Activated T-helper 1 cell treated with Interleukin-2 at 50 U/mL for 16 hours (primary cell): Measurements from ENCODE around the gene TFEC.

Source experiments
- DNase-seq: peaks from one replicate; pipeline ENCODE4 v3.0.0-alpha.2; 2020; ENCODE audit warnings: low read depth

TFEC gene

DNA sequence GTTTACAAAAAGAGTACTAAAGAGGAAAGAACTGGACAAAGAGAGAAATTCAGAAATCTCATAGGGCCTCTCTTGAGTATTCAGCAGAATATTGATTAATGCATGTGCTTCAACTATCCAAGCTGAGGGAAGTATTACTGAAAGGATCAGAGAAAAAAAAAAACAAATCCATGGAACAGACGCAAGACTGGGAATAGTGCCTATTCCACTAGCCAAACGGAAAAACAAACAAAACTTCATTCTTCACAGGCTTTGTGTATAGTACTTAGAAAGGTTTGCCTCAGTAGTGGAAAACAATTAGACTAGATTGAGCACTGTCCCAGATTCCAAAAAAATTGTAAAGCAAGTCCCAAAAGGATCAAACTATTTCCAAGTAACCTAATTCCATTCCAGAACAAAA lies 106.2 kb downstream of the TFEC start:
- DNase-seq: no peak

DNA sequence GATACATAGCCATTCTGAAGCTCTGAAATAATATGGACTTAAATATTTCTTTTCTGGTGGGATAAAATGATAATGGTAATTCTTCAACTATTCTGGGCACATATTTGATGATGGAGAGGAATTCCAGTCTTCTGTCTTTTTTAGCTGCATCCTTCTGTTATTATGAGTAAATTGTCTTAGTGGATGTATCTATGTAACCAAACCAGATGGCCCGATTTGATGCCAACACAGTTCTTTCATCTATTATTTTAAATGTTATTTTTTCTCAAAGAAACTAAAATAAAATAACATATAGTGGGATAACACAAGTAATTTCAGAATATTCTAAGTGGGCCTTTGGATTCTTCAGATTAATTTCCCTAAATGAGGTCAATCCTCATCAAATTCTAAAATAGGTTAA lies 110.2 kb downstream of the TFEC start:
- DNase-seq: no peak

DNA sequence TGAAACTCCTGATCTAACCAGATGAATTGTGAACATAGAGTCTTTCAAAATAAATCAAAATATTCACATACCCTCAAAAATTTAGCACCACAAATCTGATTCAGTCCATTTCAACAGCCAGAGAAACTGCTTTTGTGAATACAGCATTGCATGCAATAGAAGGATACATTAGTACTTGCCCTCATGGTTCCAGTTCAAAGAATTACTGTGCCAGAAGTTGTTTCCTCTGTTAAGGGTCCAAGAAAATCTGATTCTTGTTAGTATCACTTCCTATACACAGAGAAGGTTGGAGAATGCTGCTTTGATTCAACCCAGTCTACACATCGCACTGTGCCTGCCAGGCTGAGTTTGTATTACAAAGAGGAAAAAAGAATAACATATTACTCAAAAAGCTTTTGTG lies 115.6 kb downstream of the TFEC start:
- no peak for DNase-seq

DNA sequence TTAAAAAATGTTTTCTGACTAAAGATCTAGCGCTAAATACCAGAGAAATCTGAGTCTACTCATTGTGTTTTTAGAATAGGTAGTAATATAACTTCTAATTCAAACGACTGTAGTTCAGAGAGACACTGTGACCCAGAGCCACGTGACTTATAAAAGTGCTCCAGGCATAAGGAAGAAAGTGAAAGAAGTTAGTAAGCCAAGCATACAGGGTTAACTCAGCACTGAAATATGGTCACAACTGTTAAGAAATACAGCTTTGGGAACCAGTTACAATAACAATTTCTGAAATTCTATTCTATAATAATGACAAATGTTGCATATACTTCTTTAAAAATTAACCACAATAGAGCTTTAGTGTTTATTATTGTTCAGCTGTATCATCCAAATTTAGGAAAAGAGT lies 119.1 kb downstream of the TFEC start:
- DNase-seq: no peak

DNA sequence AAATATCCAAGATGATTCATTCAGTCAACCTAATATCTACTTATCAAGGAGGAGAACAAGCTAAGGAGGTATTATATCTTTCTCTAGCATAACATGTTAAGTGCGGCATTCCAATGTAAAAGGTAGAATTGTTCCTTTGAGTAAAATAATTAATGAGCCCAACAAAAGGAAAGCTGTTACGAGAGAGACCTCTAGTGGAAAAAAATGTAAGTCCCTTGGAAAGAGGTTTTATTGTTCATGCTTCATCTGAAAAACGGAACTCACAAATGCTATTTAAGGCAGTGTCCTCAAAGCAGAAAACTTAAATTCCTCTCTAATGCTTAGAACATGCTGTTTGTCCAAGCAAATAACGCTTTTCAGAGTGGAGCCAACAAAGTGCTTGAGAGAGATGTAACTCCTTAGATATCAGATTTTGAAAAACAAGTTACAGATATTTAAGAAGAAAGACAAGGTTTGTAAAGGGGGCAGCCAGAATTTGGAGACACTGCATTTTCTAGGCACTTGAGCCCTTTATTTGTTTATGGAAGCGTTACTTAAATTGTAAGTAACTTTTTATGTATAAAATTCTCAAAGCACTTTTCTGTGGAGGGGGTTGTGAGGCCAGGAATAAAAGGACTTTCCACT lies 119.9 kb downstream of the TFEC start:
- no peak for DNase-seq

DNA sequence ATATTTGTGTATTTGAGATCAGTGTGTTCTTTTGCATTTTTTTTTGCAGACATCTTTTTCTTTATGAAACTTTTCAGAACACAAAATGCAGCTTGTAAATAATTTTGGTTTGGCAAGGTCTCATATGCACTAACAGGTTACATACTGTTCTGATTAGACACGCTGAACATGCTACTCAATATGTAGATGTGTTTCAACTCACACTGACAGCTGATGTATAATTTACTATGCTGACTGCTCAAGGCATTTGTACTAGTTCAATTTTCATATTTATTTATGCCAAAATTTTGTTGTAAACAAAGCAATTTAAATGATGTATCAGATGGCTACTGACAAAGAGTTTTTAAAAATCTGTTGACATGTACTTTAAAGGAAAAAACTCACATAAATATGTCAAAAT lies 123.8 kb downstream of the TFEC start:
- DNase-seq: no peak

DNA sequence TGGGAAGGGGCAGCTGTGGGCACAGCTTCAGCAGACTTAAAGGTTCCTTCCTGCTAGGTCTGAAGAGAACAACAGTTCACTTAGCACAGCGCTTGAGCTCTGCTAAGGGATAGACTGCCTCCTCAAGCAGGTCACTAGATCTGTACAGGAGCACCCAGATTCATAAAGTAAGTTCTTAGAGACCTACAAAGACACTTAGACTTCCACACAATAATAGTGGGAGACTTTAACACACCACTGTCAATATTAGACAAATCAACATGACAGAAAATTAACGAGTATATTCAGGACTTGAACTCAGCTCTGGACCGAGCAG lies 140.9 kb downstream of the TFEC start:
- no peak for DNase-seq

DNA sequence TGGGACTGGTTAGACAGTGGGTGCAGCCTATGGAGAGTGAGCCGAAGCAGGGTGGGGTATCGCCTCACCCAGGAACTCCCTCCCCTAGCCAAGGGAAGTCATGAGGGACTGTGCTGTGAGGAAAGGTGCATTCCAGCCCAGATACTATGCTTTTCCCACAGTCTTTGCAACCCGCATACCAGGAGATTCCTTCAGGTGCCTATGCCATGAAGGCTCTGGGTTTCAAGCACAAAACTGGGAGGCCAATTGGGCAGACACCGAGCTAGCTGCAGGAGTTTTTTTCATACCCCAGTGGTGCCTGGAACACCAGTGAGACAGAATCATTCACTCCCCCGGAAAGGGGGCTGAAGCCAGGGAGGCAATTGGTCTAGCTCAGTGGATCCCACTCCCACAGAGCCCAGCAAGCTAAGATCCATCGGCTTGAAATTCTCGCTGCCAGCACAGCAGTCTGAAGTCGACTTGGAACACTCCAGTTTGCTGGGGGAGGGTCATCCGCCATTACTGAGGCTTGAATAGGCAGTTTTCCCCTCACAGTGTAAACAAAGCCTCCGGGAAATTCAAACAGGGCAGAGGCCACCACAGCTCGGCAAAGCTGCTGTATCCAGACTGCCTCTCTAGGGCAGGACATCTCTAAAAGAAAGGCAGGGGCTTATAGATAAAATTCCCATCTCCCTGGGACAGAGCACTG lies 141.4 kb downstream of the TFEC start:
- DNase-seq: no peak

DNA sequence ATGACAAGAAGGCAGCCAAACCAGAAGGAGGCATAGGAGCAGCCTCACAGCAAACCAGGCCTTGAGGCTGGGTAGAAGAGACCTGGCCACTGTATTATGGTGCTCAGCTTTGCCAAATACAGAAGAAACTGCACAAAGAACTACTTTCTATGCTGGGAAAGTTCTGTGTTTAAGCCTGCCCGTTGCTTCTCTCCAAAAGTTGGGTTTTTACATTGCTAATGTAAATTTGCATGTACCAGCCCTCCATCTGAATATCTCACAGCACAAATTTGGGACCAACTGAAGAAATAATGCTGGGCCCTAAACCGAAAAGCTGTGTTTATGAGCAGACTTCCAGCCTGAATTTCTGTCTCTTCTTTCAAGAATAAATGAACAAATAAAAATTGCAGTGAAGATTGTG lies 145.0 kb downstream of the TFEC start:
- no peak for DNase-seq
